Measurements from ENCODE around the gene CLIC4.
"Not testable (repeated sequence)": the region's sequence is repeated elsewhere in the genome, so short reads cannot be mapped to it uniquely, and the experiment has no call there.

The CLIC4 gene

DNA sequence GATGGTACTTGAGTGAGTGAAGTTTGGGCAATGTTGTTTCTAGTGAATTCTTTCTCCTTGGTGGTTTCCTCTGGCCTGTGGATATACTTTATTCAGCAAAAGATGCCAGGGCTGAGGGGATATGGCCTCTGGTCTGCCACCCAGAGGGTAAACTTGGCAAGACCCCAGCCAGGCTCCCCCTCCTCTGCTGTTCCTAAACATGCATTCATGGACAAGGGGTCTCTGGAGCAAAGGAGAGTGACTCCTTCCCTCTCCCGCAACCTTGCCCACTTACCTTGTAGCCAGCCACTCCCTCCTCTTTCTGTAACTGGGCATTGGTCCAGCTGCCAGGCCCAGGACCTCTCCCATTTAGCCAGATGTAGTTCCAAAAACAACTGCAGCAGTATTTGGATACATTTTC, 141.0 kb downstream of the CLIC4 start:
- no peak for DNase-seq

DNA sequence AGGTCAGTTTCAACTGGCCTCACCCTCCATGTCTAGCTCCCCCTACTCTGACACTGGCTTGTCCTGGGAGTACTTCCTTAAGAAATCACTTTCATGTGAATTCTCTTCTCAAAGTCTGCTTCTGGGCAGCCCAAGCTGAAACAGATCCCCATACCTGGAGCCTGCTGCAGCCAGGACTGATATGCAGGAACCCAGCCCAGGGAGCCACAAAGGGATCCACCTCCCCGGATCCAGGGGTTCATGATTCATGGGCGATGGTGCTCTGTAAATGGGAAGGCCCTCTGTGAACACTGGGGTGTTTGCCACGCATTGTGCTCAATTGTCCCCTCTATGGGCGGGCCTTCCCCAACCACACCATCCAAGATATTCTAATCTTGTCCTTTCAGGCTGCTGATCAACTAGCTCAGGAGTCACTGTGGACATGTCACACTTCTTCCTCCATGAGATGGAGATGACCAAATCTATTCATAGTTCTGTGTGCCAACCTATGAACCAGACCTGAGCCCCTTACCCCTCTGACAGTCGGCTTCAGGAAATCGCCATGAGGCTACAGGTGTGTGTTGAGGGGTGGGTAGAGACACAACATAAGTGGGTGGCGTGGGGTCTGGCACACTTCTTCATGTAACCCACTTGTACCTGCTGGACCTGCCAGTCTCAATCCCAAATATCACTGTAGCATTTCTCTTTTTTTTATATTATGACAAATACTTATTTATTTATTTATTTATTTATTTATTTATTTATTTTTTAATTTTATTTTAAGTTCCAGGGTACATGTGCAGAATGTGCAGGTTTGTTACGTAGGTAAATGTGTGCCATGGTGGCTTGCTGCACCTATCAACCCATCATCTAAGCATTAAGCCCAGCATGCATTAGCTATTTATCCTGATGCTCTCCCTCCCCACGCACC, 143.1 kb downstream of the CLIC4 start:
- DNase-seq: no peak

- no peak for DNase-seq
Observed at GRCh38 chr1:24888971-24889676, 143.9 kb downstream of the CLIC4 start.

GRCh38 chr1:24890887-24891286, 145.6 kb downstream of the CLIC4 start:
- DNase-seq: no peak

DNA sequence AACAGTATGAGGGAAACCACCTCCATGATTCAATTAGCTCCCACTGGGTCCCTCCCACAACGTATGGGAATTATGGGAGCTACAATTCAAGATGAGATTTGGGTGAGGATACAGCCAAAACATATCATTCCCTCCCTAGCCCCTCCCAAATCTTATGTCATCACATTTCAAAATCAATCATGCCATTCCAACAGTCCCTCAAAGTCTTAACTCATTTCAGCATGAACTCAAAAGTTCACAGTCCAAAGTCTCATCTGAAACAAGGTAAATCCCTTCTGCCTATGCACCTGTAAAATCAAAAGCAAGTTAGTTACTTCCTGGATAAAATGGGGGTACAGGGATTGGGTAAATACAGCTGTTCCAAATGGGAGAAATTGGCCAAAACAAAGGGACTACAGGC, 146.1 kb downstream of the CLIC4 start:
- DNase-seq: not testable (repeated sequence)

- no peak for DNase-seq
Observed at GRCh38 chr1:24892188-24893153, 147.2 kb downstream of the CLIC4 start.

GRCh38 chr1:24893431-24893830, 148.2 kb downstream of the CLIC4 start:
- no peak for DNase-seq

Measured in NCI-H1105 treated with DMSO at 0.1 percent for 48 hours (cell line).